NCI-H748 (cell line): ENCODE data around the gene ADAT3.

Experiments
- DNase-seq: peaks from one replicate; lab custom pipeline; 2025; ENCODE audit not compliant: unreplicated experiment; lab: John Stamatoyannopoulos, UW

Gene ADAT3

GRCh38 chr19:1905110-1905862 lies at the start of gene ADAT3, which contains the start of gene SCAMP4:
TSS of gene ADAT3 (plus strand) at chr19:1905399. CDS start at chr19:1912048, 6,649 bp downstream.
TSS of gene SCAMP4 (plus strand) at chr19:1905399. CDS start at chr19:1915020, 9,621 bp downstream.
- peak; percentile 97 for DNase-seq

- no peak for DNase-seq
Observed at GRCh38 chr19:1855828-1856255, 49.4 kb upstream of the ADAT3 start.

GRCh38 chr19:1856345-1856697 lies 48.9 kb upstream of the ADAT3 start:
- DNase-seq: no peak

- no peak for DNase-seq
Observed at GRCh38 chr19:1856698-1857603, 48.2 kb upstream of the ADAT3 start.

- DNase-seq: no peak
Observed at GRCh38 chr19:1857648-1858326, 47.4 kb upstream of the ADAT3 start.

GRCh38 chr19:1858412-1859081 lies 46.7 kb upstream of the ADAT3 start:
- DNase-seq: no peak

- DNase-seq: no peak
Observed at GRCh38 chr19:1859331-1859781, 45.8 kb upstream of the ADAT3 start.

- DNase-seq: peak; percentile 62
Observed at GRCh38 chr19:1860042-1860775, 45.0 kb upstream of the ADAT3 start.

- DNase-seq: no peak
Observed at GRCh38 chr19:1860821-1861598, 44.2 kb upstream of the ADAT3 start.

GRCh38 chr19:1861599-1862031 lies 43.6 kb upstream of the ADAT3 start:
- DNase-seq: peak; percentile 12

- peak; percentile 52 for DNase-seq
Observed at GRCh38 chr19:1862068-1862423, 43.2 kb upstream of the ADAT3 start.

- DNase-seq: peak; percentile 52
Observed at GRCh38 chr19:1862424-1863327, 42.5 kb upstream of the ADAT3 start.

GRCh38 chr19:1863328-1863637 lies 41.9 kb upstream of the ADAT3 start, which contains the start of gene KLF16:
TSS of gene KLF16 (minus strand) at chr19:1863579. CDS start at chr19:1863497, 82 bp downstream.
- no peak for DNase-seq

GRCh38 chr19:1863638-1864479 lies 41.3 kb upstream of the ADAT3 start:
- DNase-seq: peak; percentile 90

- peak; percentile 62 for DNase-seq
Observed at GRCh38 chr19:1864480-1865171, 40.6 kb upstream of the ADAT3 start.

GRCh38 chr19:1865172-1866010 lies 39.8 kb upstream of the ADAT3 start:
- DNase-seq: no peak
